GM13977 (cell line): Measurements from ENCODE around the gene FOXJ1.

Experiments
- DNase-seq: peaks from one replicate; pipeline ENCODE4 v3.0.0; 2012; ENCODE audit warnings: low spot score
- in situ Hi-C: fragments of 300-500 bp; cut with MboI; formaldehyde crosslinking; loops from one replicate; pipeline ENCODE4 v1.12.0; 2022; ENCODE audit warnings: low sequenced_read_pairs, low pct_unique_long_range_greater_than_20kb, mixed read lengths, inconsistent platforms; ENCODE audit not compliant: unreplicated experiment
- TF ChIP-seq, protein P1 (sequence below): IDR thresholded peaks from 2 replicates; pipeline ENCODE4 v1.5.1; 2012; ENCODE audit warnings: mild to moderate bottlenecking, control low read depth; ENCODE audit not compliant: insufficient read depth; ENCODE audit errors: extremely low read depth, missing control alignments

The FOXJ1 gene

DNA sequence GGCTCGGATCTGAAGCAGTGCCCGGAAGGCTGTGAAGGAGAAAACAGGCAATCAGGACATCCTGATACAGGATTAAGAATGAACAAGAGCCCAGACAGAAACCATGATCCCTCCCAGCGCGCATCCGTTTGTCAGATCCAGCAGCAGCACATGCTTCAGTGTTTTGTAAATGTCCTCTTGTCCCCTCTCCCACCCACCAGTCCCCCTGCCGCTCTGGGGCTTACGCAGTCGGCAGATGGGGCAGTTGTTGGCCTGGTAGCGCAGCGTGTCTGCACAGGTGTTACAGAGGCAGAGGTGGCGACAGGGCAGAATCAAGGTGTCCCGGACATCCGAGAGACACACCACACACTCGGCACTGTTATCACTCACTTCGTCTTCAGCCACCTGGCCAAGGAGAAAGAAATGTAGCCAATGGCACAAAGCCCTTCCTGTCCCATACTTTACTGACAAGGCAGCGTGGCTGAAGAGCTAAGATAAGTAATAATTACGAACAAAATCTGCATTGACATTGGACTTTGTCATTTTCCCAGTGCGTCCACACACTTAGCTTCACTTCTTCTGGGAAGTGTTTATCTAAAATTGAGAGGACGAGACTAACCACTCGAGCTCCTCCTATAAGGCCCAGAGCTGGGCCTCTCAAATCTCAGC lies 20.7 kb upstream of the FOXJ1 start:
- in situ Hi-C loops = no loop called here
- TF ChIP-seq, protein P1, sequence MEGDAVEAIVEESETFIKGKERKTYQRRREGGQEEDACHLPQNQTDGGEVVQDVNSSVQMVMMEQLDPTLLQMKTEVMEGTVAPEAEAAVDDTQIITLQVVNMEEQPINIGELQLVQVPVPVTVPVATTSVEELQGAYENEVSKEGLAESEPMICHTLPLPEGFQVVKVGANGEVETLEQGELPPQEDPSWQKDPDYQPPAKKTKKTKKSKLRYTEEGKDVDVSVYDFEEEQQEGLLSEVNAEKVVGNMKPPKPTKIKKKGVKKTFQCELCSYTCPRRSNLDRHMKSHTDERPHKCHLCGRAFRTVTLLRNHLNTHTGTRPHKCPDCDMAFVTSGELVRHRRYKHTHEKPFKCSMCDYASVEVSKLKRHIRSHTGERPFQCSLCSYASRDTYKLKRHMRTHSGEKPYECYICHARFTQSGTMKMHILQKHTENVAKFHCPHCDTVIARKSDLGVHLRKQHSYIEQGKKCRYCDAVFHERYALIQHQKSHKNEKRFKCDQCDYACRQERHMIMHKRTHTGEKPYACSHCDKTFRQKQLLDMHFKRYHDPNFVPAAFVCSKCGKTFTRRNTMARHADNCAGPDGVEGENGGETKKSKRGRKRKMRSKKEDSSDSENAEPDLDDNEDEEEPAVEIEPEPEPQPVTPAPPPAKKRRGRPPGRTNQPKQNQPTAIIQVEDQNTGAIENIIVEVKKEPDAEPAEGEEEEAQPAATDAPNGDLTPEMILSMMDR = no peak
- no peak for DNase-seq

DNA sequence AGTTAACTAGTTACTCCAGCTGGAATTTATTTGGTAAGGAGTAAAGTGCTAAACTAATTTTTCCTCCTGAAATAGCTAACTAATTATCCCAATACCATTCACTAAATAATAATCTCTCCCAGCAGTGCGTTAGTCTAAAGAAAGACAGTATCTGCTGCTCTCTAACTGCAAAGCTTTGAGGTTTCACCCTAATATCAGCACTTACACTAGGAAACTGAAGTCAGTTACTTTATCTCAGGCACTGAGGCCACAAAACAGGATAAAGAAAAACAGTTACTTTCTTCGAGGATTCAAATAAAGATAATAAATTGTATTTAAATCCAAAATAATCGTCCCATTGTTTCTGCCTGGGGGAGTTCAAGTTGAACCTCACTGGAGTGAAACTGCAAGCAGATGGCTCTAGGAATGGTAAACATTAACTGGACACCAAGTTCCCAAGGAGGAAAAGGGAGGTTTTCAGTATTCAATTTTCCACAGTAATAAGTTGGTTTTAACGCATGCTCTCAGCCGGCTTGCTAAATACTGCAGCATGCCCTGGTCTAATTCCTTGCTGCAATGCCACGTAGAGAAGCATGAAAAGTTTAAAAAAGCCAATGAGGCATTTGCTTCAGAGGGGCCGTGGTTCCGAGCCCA lies 20.0 kb upstream of the FOXJ1 start:
- TF ChIP-seq, protein P1 = no peak
- in situ Hi-C loops = no loop called here
- no peak for DNase-seq

DNA sequence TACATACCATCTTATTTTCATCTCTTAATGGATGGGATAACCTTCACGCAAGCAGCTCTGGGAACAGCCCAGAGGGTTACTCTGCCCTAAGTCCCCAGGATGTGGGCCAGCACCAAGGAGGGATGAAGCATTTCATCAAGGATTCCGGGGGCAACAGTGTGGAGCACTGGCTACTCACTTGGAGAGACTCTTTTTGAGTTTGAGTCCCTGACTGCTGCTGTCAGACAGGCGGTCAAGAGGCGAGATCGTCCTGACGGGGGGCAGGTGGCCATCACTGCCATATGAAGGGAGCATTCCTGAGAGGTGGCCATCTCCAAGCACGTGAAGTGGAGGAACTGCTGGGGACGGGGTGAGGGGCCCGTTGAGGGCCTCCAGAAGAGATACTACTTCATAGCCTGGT lies 18.1 kb upstream of the FOXJ1 start:
- DNase-seq = no peak
- TF ChIP-seq, protein P1 = no peak
- in situ Hi-C loops = no loop called here

DNA sequence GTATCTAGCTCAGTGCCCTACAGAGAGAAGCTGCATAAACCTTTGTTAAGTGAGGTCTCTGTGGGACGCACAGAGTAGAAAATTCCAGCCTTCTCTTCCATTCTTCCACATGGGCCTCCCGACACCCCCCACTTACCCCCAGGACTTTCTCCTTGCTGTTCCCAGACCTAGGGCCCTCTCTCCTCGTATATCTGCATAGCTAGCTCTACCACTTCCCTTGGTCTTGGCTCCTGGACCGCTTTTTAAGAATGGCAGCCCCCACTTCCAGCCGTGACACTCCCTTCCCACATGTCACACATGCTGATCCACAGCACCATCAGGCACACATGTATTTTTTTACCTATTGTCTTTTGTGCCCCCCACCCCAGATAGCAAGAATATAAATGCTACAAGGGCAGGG lies 16.7 kb upstream of the FOXJ1 start:
- in situ Hi-C loops = no loop called here
- no peak for DNase-seq
- TF ChIP-seq, protein P1 = no peak

DNA sequence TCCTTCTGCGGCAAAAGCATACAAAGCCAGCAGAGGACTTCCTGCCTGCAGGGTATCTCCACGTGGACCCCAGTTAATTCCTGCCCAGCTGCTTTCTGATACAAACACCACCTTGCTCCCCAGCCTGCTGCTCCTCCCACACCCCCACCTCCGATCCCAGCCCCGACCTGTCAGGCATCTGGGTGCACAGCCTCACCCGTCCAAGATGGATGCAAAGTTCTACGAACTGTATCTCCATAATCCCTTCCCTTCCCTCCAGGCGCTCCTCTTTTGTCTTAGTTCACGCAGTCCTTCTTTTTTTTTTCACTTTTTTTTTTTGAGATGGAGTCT lies 15.6 kb upstream of the FOXJ1 start:
- TF ChIP-seq, protein P1 = no peak
- in situ Hi-C loops = no loop called here
- DNase-seq = no peak

DNA sequence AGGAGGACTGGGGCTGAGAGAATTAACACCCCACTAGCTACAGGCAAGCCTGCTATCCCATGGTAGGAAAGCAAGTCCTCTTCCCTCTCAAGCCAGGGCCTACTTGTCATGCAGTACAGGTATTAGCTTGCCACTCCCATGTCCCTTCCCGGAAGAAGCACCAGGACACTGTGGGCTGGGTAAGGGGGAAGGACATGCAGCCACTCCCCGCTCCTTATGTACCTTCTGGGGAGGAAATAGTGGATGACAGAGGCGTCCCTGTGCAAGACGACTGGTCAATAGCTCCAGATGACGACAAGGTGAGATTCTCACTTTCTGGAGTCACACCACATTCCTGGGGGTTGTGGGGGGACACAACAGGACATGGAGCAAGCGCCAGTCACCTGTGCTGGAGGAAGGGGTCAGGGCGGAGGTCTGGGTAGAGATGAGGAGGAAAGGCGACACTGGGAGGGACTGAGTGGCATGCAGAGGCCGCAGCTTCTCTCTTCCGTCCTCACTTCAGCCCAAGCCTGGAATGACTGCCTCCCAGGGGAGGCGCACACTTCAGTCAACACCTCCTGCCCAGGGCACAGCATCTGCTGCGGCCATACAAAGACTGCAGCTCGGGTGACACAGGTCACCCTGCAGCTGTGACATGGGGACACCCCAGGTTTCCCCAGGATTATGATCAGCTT lies 15.1 kb upstream of the FOXJ1 start:
- in situ Hi-C loops = no loop called here
- TF ChIP-seq, protein P1 = no peak
- DNase-seq = no peak
